ENCODE data around the gene CERK.
"Not testable (repeated sequence)": the region's sequence is repeated elsewhere in the genome, so short reads cannot be mapped to it uniquely, and the experiment has no call there.

Gene CERK, protein sequence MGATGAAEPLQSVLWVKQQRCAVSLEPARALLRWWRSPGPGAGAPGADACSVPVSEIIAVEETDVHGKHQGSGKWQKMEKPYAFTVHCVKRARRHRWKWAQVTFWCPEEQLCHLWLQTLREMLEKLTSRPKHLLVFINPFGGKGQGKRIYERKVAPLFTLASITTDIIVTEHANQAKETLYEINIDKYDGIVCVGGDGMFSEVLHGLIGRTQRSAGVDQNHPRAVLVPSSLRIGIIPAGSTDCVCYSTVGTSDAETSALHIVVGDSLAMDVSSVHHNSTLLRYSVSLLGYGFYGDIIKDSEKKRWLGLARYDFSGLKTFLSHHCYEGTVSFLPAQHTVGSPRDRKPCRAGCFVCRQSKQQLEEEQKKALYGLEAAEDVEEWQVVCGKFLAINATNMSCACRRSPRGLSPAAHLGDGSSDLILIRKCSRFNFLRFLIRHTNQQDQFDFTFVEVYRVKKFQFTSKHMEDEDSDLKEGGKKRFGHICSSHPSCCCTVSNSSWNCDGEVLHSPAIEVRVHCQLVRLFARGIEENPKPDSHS

GRCh38 chr22:46737976-46738646, at the start of gene CERK:
CERK (minus strand) TSS chr22:46738252; CDS start chr22:46738148, 104 bp downstream.
- DNase-seq: peak; percentile 66

DNA sequence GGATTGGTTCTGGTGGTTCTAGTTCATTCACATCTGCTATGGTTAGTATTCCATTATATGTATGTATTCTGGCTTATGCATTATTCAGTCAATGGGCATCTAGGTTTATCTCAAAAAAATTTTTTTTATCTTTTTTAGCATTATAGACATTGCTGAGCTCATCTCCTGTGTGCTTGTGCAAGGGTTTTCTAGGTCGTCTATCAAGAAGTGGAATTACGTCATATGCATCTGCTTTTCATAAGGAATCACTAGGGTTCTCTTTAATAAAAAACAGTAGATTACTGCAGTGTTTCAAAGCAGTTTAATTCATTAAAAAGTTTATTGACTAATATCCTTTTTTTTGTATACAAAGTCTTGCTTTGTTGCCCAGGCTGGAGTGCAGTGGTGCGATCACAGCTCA, 45.7 kb upstream of the CERK start:
- no peak for DNase-seq

GRCh38 chr22:46782200-46782599, 44.1 kb upstream of the CERK start:
- DNase-seq: not testable (repeated sequence)

DNA sequence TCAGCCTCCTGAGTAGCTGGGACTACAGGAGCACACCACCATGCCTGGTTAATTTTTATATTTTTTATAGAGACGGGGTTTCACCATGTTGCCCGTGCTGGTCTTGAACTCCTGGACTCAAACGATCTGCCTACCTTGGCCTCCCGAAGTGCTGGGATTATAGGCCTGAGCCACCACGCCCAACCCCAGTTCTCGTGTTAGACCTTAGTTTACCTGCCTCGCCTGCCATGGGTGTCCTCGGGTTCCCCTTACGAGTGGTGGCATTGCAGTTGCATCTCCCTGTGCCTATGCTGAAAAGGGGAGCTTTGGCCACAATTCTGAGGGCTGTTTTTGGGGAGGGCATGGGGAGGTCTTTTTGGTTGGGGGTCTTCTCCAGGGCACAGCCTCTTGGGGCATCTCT, 43.2 kb upstream of the CERK start:
- DNase-seq: no peak

DNA sequence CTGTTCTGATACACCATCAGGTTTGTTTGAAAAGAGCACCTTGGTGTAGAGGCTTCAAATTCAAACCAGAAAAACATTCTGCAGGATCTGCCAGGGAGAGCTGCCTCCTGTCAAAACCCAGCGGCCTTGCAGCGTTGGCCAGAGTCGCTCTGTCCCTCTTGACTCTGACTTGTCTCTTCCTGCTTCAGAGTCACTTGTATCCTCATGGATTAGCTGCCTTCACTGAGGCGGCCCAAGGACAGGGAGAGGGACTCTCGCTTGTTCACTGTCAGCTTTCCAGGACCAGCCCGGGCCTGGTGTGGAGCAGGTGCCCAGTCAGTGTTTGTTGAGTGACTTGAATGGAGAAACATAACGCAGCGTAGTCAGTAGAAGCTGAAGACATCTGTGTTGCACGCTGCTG, 42.4 kb upstream of the CERK start:
- no peak for DNase-seq

GRCh38 chr22:46779651-46780050, 41.6 kb upstream of the CERK start:
- DNase-seq: no peak

DNA sequence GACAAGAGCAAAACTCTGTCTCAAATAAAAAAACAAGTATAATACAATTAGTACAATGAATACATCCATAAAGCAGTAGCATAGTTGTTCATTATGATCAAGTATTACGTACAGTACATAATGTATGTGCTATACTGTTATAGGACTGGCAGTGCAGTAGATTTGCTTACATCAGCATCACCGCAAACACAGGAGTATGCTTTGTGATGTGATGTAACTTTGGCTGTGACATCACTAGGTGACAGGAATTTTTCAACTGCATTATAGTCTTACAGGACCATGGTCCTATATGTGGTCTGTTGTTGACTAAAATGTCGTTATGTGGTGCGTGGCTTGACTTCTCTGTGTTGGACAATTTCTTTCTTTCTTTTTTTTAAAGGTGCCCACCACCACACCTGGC, 41.0 kb upstream of the CERK start:
- no peak for DNase-seq

DNA sequence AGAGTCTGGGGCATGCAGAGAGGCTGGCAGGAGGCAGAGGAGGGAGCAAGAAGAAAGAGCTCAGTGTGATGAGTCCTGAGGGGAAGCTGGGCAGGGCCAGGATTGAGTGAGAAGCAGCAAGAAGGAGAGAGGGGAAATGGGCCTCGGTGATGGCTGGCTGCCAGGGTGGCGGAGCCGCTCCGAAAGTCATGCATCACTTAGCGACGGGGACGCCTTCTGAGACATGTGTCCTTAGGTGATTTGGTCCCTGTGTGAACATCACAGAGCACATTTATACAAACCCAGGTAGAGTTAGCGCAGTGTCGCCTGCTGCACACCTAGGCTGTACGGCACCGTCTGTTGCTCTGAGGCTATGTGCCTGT, 39.5 kb upstream of the CERK start:
- DNase-seq: peak; percentile 58

DNA sequence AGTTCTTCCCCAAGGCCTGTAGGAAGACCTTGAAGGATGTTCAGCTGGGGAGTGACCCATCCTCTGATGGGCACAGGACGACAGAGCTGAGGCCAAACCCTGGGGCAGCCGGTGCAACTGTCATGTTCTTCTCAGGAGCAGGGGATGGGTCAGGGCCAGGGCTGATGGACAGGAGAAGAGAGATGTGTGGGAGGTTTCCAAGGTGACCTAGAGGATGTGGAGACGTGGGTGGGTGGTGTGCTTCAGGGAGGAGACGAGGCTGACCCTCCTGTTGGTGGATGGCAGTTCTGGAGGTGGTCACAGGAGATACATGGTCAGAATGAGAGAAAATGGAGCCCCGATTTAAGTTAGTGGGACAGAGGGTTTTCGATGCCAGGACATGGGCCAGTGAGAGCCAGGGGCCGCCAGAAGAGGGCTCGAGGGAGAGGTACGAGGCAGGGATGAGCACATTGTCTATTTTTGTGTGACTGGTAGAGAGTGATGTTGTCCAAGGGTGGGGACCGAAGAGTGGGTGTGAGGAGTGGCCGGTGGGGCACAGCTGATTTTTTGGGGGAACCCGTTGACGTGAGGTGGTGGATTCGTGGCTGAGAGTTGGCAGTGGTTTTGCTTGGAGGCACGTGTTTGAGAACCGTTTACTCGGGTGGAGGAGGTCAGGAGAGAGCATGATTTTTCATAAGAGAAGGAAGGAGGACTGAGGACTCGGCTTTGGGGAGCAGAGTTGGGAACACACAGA, 39.0 kb upstream of the CERK start:
- no peak for DNase-seq

DNA sequence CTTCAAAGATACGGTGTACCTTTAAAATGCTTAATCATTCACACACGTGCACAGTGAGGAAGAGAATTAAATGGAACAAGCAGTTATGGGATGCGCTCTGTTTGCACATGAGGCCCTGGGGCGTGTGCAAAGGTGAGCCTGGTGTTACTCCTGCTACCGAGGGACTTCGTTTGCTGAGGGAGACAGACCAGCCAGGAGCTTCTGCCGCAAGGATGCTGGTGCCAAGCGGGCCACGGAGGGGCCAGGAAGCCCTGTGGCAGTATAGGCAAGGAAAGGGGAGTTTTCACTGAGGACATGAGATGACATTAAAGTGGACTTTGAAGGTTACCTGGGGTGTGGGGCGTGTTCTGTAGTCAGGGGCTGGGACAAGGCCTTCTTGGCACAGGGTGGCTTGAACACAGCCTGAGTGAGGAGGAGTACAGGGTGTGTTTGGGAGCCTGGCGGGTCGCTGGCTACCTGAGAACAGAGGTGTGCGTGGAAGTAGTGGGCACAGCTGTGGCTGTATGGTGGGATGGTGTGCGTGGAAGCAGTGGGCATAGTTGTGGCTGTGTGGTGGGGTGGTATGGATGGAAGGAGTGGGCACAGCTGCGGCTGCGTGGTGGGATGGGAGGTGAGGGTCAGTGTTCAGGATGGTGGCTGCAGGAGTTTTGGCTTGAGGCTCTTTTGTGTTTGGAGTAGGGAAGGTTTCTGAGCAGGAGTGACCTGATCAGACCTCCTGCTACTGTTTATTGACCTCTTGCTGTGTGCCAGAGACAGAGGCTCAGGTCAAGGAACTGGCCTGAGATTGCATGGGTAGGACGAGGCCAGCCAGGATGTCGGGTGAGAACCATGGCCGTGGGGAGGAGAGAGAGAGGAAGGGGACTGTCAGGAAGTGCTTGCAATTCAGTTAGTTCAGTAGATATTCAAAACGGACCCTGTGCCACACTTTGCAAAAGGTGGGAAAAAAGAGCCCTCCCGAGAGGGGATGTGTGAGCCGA, 38.1 kb upstream of the CERK start:
- DNase-seq: no peak

GRCh38 chr22:46774980-46775849, 37.2 kb upstream of the CERK start:
- DNase-seq: no peak

DNA sequence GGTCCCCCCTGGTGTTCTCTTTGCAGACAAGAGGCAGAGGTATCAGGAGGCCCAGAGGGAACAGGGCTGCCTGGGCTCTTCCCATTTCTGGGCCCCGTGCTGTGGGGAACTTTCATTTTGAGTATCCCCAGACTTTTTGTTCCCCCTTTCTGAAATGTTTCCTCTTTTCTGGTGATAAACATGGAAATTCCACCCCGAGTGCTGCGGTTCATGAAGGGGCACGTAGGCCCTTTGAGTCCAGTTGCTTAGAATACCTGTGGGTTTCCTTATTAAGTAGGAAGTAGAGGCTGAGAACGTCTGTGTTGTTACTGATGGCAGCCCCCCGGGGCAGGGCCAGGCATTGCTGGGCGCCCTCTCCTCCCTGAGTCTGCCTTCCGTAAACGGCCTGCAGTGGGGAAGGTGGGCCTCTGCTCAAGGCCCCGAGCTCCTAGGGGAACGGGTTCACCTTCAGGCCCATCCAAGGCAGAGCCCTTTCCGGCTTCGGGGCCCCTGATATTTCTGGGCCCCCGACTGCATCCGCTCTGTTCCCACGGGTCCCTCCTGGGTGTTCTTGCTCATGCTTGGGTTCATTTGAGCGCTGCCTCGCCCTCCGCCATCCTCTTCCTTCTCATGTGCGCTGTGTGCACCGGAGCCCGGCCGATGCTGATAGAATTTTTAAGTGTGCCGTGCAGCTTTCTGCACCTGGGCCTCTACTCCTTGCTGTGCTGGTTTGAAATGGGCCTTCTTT, 36.4 kb upstream of the CERK start:
- peak; percentile 65 for DNase-seq

GRCh38 chr22:46773076-46773475, 35.0 kb upstream of the CERK start:
- no peak for DNase-seq

DNA sequence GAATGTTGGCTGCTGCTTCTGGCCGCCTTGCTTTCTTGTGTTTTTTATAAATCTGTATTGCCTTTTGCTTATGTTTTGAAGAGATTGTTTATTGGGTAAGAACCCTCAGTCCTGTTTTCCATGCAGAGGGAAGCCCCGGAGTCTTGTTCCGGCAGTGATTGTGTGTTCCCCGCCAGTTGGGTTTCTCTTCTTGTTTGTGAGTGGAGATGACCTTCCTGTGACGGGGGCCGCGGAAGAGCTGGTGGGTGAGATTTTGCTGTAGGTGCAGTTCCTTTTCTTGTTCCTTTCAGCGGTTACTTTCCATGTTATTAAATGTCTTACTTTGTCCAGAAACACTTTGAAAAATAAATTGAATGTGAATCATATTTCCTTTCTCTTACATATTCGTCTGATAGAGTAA, 32.7 kb upstream of the CERK start:
- peak; percentile 53 for DNase-seq

DNA sequence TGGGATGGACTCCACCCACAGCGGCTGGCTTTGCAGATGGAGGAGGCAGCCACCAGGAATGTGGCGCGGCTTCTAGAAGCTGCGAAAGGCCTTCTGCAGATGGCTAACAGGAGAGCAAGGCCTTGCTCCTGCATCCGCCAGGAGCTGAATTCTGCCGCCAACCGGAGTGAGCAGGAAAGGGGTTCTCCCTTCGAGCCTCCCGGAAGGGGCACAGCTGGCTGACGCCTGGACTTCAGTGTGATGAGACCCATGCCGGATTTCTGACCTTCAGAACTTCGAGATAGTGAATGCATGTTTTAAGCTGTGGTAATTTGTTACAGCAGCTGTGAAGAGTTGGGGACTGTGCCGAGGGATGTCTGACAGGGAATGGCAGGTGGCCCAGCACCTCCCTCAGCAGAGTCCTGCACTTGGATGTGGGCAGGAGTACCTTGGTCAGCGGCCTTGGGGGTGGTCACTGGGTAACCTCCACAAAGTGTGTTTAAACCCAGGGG, 32.1 kb upstream of the CERK start:
- no peak for DNase-seq

DNA sequence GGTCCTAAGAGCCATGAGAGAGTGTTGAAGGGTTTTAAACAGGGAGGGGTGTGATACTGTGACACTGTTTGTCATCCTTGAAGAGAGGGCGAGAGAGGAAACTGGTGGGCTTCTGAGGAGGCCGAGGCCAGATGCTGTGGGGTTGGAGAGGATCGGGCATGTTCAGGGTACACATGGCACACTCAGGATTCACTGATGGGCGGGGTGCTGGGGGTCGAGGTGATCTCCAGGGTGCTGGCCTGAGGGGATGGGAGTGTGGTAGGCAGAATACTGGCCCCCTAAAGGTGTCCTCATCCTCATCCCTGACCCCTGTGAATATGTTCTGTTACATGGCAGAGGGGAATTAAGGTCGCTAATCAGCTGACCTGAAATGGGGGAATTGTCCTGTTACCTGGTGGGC, 31.7 kb upstream of the CERK start:
- no peak for DNase-seq

DNA sequence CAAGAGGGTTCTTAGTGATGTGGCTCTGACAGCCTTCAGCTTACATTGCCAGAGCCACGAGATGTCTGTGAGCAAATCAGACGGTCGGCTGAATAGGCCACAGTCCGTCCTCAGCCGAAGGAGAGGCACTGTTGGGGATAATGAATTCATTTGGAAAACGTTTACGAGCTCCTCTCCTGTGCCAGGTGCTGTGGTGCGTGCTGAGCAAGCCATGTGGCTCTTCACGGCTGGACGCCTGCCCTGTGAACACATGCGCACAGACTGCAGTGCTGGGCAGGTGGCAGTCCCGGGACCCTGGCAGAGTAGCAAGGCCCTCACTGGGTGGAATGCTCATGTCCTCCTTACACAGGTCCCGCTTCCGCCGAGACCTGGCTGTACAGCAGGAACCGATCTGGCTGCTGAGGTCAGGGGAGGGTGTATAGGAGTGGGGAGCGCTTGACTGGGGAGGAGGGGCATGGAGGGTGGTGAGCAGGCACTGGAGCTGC, 31.2 kb upstream of the CERK start:
- peak; percentile 48 for DNase-seq

DNA sequence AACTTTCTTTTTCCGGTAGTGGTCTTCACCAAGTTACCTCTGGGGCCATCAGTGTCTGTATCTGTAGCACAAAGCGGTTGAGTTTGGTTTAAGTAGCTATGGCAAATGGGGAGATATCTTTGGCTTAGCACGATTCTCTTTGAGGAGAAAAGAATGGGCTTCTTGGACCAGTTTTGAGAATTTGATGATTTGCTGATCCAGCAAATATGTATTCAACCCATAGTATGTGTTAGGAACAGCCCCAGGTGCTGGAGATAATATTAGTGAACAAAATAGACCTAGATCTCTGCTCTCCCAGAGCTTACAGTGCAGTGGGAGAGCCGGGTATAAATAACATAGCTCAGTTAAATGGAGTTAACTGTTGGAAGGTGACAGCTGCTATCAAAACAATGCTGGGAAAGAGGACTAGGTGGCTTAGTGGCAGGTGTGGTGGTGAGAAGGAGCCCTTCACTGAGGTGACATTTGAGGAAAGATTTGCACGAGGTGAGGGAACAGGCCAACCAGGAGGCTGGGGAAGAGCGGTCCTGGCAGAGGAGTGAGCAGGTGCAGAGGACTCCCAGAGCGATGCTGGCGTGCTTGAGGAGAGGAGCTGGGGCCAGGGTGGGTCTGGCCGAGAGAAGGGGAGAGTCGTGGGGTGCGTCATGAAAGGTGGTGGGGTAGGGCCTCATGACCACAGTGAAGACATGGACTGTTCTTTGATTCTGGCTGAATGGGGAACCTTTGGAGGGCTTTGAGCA, 29.4 kb upstream of the CERK start:
- DNase-seq: no peak

DNA sequence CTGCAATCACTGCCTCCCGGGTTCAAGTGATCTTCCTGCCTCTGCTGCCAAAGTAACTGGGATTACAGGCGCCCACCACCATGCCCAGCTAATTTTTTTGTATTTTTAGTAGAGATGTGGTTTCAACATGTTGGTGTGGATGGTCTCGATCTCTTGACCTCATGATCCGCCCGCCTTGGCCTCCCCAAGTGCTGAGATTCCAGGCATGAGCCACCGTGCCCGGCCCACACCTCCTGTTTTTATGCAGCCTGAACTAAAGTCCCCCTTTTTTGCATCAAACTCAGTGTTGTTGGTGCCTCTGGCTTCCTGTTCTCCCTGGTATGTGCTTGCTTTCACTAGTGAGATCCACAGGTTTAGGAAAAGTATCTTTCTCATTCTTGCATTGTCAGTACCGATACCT, 28.6 kb upstream of the CERK start:
- DNase-seq: no peak
